NCI-H146 (cell line): ENCODE measurements around the gene HS6ST2.

Experiments
- DNase-seq: peaks from one replicate; lab custom pipeline; 2025; lab: John Stamatoyannopoulos, UW

Gene HS6ST2

GRCh38 chrX:132740316-132741123 is 217.9 kb downstream of the HS6ST2 start:
- DNase-seq = no peak

- DNase-seq = no peak
Observed at GRCh38 chrX:132738951-132739350, 219.5 kb downstream of the HS6ST2 start.

GRCh38 chrX:132737743-132738142 is 220.7 kb downstream of the HS6ST2 start:
- DNase-seq = no peak

- no peak for DNase-seq
Observed at GRCh38 chrX:132732236-132732635, 226.2 kb downstream of the HS6ST2 start.

- DNase-seq = no peak
Observed at GRCh38 chrX:132730726-132731125, 227.7 kb downstream of the HS6ST2 start.

GRCh38 chrX:132730266-132730665 is 228.2 kb downstream of the HS6ST2 start:
- DNase-seq = no peak

GRCh38 chrX:132728296-132728695 is 230.1 kb downstream of the HS6ST2 start:
- DNase-seq = no peak

- no peak for DNase-seq
Observed at GRCh38 chrX:132718431-132718958, 239.9 kb downstream of the HS6ST2 start.

GRCh38 chrX:132716006-132716405 is 242.4 kb downstream of the HS6ST2 start:
- DNase-seq = no peak

GRCh38 chrX:132714913-132715312 is 243.5 kb downstream of the HS6ST2 start:
- no peak for DNase-seq

GRCh38 chrX:132712350-132712749 is 246.1 kb downstream of the HS6ST2 start:
- DNase-seq = no peak

- no peak for DNase-seq
Observed at GRCh38 chrX:132710656-132711155, 247.7 kb downstream of the HS6ST2 start.

- no peak for DNase-seq
Observed at GRCh38 chrX:132708529-132708928, 249.9 kb downstream of the HS6ST2 start.

GRCh38 chrX:132704769-132705168 is 253.7 kb downstream of the HS6ST2 start:
- no peak for DNase-seq

GRCh38 chrX:132694382-132694781 is 264.0 kb downstream of the HS6ST2 start:
- DNase-seq = no peak

GRCh38 chrX:132692526-132692925 is 265.9 kb downstream of the HS6ST2 start:
- no peak for DNase-seq

GRCh38 chrX:132692066-132692465 is 266.4 kb downstream of the HS6ST2 start:
- no peak for DNase-seq

- no peak for DNase-seq
Observed at GRCh38 chrX:132689612-132690563, 268.5 kb downstream of the HS6ST2 start.

- no peak for DNase-seq
Observed at GRCh38 chrX:132685276-132685675, 273.2 kb downstream of the HS6ST2 start.

- DNase-seq = no peak
Observed at GRCh38 chrX:132677233-132677716, 281.2 kb downstream of the HS6ST2 start.

- DNase-seq = no peak
Observed at GRCh38 chrX:132676561-132677186, 281.8 kb downstream of the HS6ST2 start.

- DNase-seq = no peak
Observed at GRCh38 chrX:132676102-132676501, 282.3 kb downstream of the HS6ST2 start.
